ENCODE data around the gene MACROD2. TPM values are rescaled to one million over a fixed set of nuclear protein-coding genes. Genes with fewer than 3 reads are reported as not detected.

The MACROD2 gene
- total RNA-seq, 1 experiment from 2014 or later = 3.7 TPM

DNA sequence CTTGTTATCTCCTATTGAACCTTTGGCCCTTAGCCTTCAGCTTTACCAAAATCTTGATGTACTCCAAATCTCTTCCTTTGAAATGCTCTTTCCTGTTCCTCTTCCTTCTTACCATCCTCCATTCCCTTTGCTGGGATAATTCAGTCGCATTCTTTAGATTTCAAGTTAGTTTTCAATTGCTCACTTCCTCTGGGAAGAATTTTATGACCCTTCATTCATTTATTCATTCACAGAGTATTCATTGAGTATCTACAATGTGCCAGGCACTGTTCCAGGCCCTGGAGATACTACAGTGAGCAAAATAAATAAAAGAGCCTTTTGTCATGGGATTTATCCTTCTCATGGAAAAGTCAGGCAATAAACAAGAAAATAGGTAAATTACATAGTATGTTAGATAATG is 890.3 kb downstream of the MACROD2 start:
- no peaks in the 10 kb centered on the region for H3K9me3 ChIP-seq (ENCODE audit: control insufficient read depth in 1 of 2, insufficient read depth in 1 of 2, low read depth in 1 of 2, low read length in 2 of 2)

More for the DNA sequence above, 890.3 kb downstream of the MACROD2 start:
- Histone ChIP-seq H2AFZ (ENCODE audit: low read depth, low read length, poor library complexity, severe bottlenecking) (no peak overlapping the region), H3K4me3 (replicated peaks in 1 of 2; ENCODE audit: low read depth in 1 of 2, low read length in 2 of 2) (no peak overlapping the region), H4K20me1 (ENCODE audit: insufficient read depth) (no peaks in the 10 kb centered on the region), H3K9me2 (ENCODE audit: insufficient read depth) (no peaks in the 10 kb centered on the region), H3K36me3 (ENCODE audit: control insufficient read depth in 1 of 2, insufficient read depth in 2 of 2, low read length in 2 of 2) (no peaks in the 10 kb centered on the region), H3K9ac (ENCODE audit: low read length) (no peak overlapping the region), H3K4me1 (ENCODE audit: control insufficient read depth in 1 of 2, insufficient read depth in 2 of 2, low read length in 2 of 2) (no peaks in the 10 kb centered on the region), H3K27me3 (ENCODE audit: insufficient read depth, low read length) (no peaks in the 10 kb centered on the region), H3K27ac (ENCODE audit: low read depth, low read length) (no peak overlapping the region), H3K79me2 (ENCODE audit: insufficient read depth, low read length) (no peaks in the 10 kb centered on the region), H3K4me2 (ENCODE audit: low read length) (no peak overlapping the region)
- ATAC-seq (no peak), DNase-seq (ENCODE audit: low read depth, low spot score) (no peak)
- no TSS peak for BruUV-seq (replicated peaks)
- POLR2A ChIA-PET = no interaction called here
- RAD21 ChIA-PET (ENCODE audit: low non-redundant PET in 1 of 2, low total read pairs in 2 of 2, uncharacterized antibody in 2 of 2, unreplicated experiment in 2 of 2) = no interaction called here
- CTCF ChIA-PET = no interaction called here
- TF ChIP-seq JUND (IDR thresholded peaks at IDR 0.05) (no peak), SIN3A (IDR thresholded peaks at IDR 0.05; ENCODE audit: low read depth) (no peak), SP1 (IDR thresholded peaks at IDR 0.05; ENCODE audit: low read depth) (no peak), RAD21 (IDR thresholded peaks at IDR 0.05; ENCODE audit: low read depth) (no peak), EZH2phosphoT487 (IDR thresholded peaks at IDR 0.05; ENCODE audit: borderline replicate concordance) (no peak), TCF7L2 (IDR thresholded peaks at IDR 0.05; ENCODE audit: borderline replicate concordance, extremely low read depth, insufficient read depth, insufficient read length) (no peak), CBX3 (IDR thresholded peaks at IDR 0.05; ENCODE audit: low read depth) (no peak), CEBPB (IDR thresholded peaks at IDR 0.05; ENCODE audit: low read depth) (no peak), YY1 (IDR thresholded peaks at IDR 0.05; ENCODE audit: extremely low read depth, insufficient replicate concordance, low read depth, low read length) (no peak), EGR1 (IDR thresholded peaks at IDR 0.05; ENCODE audit: low read depth) (no peak), ZFX (IDR thresholded peaks at IDR 0.05) (no peak), ZNF274 (IDR thresholded peaks at IDR 0.05; ENCODE audit: low read depth, low read length) (no peak), POLR2A (IDR thresholded peaks at IDR 0.05; ENCODE audit: borderline replicate concordance, extremely low read depth, insufficient read depth, insufficient read length) (no peak), SRF (IDR thresholded peaks at IDR 0.05; ENCODE audit: low read depth) (no peak), FOSL1 (IDR thresholded peaks at IDR 0.05; ENCODE audit: low read depth) (no peak)
- TF ChIP-seq, protein P1, sequence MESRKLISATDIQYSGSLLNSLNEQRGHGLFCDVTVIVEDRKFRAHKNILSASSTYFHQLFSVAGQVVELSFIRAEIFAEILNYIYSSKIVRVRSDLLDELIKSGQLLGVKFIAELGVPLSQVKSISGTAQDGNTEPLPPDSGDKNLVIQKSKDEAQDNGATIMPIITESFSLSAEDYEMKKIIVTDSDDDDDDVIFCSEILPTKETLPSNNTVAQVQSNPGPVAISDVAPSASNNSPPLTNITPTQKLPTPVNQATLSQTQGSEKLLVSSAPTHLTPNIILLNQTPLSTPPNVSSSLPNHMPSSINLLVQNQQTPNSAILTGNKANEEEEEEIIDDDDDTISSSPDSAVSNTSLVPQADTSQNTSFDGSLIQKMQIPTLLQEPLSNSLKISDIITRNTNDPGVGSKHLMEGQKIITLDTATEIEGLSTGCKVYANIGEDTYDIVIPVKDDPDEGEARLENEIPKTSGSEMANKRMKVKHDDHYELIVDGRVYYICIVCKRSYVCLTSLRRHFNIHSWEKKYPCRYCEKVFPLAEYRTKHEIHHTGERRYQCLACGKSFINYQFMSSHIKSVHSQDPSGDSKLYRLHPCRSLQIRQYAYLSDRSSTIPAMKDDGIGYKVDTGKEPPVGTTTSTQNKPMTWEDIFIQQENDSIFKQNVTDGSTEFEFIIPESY (IDR thresholded peaks at IDR 0.05; ENCODE audit: extremely low read depth, insufficient replicate concordance, low read length) = no peak
- TF ChIP-seq, protein P2, sequence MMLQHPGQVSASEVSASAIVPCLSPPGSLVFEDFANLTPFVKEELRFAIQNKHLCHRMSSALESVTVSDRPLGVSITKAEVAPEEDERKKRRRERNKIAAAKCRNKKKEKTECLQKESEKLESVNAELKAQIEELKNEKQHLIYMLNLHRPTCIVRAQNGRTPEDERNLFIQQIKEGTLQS (IDR thresholded peaks at IDR 0.05) = no peak
- TF ChIP-seq, protein P3, sequence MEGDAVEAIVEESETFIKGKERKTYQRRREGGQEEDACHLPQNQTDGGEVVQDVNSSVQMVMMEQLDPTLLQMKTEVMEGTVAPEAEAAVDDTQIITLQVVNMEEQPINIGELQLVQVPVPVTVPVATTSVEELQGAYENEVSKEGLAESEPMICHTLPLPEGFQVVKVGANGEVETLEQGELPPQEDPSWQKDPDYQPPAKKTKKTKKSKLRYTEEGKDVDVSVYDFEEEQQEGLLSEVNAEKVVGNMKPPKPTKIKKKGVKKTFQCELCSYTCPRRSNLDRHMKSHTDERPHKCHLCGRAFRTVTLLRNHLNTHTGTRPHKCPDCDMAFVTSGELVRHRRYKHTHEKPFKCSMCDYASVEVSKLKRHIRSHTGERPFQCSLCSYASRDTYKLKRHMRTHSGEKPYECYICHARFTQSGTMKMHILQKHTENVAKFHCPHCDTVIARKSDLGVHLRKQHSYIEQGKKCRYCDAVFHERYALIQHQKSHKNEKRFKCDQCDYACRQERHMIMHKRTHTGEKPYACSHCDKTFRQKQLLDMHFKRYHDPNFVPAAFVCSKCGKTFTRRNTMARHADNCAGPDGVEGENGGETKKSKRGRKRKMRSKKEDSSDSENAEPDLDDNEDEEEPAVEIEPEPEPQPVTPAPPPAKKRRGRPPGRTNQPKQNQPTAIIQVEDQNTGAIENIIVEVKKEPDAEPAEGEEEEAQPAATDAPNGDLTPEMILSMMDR (IDR thresholded peaks at IDR 0.05 in 2 of 3, conservative IDR thresholded peaks at IDR 0.05 in 1 of 3; ENCODE audit: borderline replicate concordance in 1 of 3, insufficient read depth in 1 of 3, low read depth in 2 of 3, low read length in 2 of 3) = no peak
- TF ChIP-seq, protein P4, sequence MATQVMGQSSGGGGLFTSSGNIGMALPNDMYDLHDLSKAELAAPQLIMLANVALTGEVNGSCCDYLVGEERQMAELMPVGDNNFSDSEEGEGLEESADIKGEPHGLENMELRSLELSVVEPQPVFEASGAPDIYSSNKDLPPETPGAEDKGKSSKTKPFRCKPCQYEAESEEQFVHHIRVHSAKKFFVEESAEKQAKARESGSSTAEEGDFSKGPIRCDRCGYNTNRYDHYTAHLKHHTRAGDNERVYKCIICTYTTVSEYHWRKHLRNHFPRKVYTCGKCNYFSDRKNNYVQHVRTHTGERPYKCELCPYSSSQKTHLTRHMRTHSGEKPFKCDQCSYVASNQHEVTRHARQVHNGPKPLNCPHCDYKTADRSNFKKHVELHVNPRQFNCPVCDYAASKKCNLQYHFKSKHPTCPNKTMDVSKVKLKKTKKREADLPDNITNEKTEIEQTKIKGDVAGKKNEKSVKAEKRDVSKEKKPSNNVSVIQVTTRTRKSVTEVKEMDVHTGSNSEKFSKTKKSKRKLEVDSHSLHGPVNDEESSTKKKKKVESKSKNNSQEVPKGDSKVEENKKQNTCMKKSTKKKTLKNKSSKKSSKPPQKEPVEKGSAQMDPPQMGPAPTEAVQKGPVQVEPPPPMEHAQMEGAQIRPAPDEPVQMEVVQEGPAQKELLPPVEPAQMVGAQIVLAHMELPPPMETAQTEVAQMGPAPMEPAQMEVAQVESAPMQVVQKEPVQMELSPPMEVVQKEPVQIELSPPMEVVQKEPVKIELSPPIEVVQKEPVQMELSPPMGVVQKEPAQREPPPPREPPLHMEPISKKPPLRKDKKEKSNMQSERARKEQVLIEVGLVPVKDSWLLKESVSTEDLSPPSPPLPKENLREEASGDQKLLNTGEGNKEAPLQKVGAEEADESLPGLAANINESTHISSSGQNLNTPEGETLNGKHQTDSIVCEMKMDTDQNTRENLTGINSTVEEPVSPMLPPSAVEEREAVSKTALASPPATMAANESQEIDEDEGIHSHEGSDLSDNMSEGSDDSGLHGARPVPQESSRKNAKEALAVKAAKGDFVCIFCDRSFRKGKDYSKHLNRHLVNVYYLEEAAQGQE (IDR thresholded peaks at IDR 0.05; ENCODE audit: low read depth) = no peak
- TF ChIP-seq, protein P5, sequence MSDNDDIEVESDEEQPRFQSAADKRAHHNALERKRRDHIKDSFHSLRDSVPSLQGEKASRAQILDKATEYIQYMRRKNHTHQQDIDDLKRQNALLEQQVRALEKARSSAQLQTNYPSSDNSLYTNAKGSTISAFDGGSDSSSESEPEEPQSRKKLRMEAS (IDR thresholded peaks at IDR 0.05) = no peak
- intact Hi-C loops (cut with micrococcal nuclease) = no loop called here

All from HCT116 (cell line).